DND-41 (cell line): Measurements from ENCODE around the gene FBP1.

ENCODE experiments used
- CTCF ChIP-seq: IDR thresholded peaks from 2 replicates; pipeline ENCODE4 v1.5.1; 2012; ENCODE audit warnings: borderline replicate concordance, low read length, moderate library complexity, mild to moderate bottlenecking; ENCODE audit not compliant: poor library complexity, severe bottlenecking; ENCODE audit errors: extremely low read depth
- EZH2 ChIP-seq: IDR thresholded peaks from 3 replicates; pipeline ENCODE4 v1.6.1; 2012; ENCODE audit warnings: borderline replicate concordance, low read depth, mild to moderate bottlenecking, moderate library complexity, low read length, inconsistent platforms; ENCODE audit not compliant: severe bottlenecking

GRCh38 chr9:94567271-94567670 lies 72.0 kb downstream of the FBP1 start:
- no peak for TF ChIP-seq CTCF
- TF ChIP-seq EZH2, result no peak
